Skeletal muscle tissue (tissue), 4 donors: ENCODE results near the gene ANKRD60. TPM values are rescaled to one million over a fixed set of nuclear protein-coding genes. Genes with fewer than 3 reads are reported as not detected.

Experiments
- H3K27ac ChIP-seq: one replicate; pipeline ENCODE4 v1.7.0; 2013; ENCODE audit warnings: mild to moderate bottlenecking, low read depth, low read length, inconsistent platforms
- H3K27me3 ChIP-seq, 3 donors: one replicate each; pipeline ENCODE4 v1.7.0; 2013; ENCODE audit warnings: low read length in 3 of 3; ENCODE audit not compliant: control insufficient read depth in 3 of 3, insufficient read depth in 3 of 3
- H3K36me3 ChIP-seq, 3 donors: one replicate each; pipeline ENCODE4 v1.7.0; 2013; ENCODE audit warnings: low read length in 3 of 3; ENCODE audit not compliant: control insufficient read depth in 3 of 3, insufficient read depth in 3 of 3
- H3K4me1 ChIP-seq, 3 donors: one replicate each; pipeline ENCODE4 v1.7.0; 2013; ENCODE audit warnings: low read length in 3 of 3, mild to moderate bottlenecking in 3 of 3; ENCODE audit not compliant: control insufficient read depth in 3 of 3, insufficient read depth in 3 of 3
- H3K4me3 ChIP-seq, 3 donors: one replicate each; pipeline ENCODE4 v1.7.0; 2013; ENCODE audit warnings: low read length in 3 of 3
- H3K9ac ChIP-seq, 3 donors: one replicate each; pipeline ENCODE4 v1.7.0; 2013; ENCODE audit warnings: low read length in 3 of 3, mild to moderate bottlenecking in 3 of 3, moderate library complexity in 2 of 3, low read depth in 1 of 3
- H3K9me3 ChIP-seq, 3 donors: one replicate each; pipeline ENCODE4 v1.7.0; 2013; ENCODE audit warnings: low read length in 3 of 3; ENCODE audit not compliant: control insufficient read depth in 3 of 3
- total RNA-seq: library from RNA; depleted of rRNA; stranded (reverse); fragments of >200 nt; gene quantifications from one replicate; pipeline ENCODE4 v1.2.3, GENCODE V29; 2014
- donor health status: Osteomylitis.

The ANKRD60 gene
- total RNA-seq, 1 donor from 2014 or later: not detected

DNA sequence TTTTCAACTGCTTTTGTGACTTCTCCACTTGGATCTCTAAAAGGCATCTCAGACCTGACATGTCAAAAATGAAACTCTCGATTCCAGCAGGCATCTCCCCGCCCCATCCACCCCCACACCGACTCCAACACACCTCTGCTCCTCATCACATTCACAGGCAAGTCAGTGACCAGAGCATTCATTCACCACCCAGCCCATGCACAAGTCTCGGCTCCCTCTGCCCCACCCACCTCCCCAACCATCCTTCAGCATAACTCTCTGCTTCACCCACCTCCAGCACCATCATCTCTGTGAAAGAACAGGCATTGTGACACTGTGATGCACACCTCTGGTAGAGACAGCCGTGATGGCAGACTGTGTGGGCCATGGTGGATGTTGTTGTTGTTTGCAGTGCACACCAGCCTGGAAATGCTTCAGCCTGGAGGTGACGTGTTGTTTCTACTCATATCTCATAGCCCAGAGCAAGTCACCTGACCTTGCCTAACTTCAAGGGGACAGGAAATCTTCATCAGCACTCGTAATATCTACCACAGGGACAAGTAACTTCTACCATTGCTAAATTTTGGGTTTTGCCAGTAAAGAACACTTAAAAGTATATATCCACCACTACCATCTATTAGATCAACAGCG is 56.5 kb downstream of the ANKRD60 start:
- Histone ChIP-seq H3K9ac (no peak overlapping the region), H3K9me3 (no peaks in the 10 kb centered on the region), H3K27me3 (no peaks in the 10 kb centered on the region), H3K36me3 (no peaks in the 10 kb centered on the region), H3K4me3 (no peak overlapping the region), H3K27ac (no peak overlapping the region), H3K4me1 (peaks cover 7 to 9% (median 7%) of the 10 kb centered on the region in 3 donors)

GRCh38 chr20:58169450-58169849 is 59.0 kb downstream of the ANKRD60 start:
- Histone ChIP-seq H3K9ac (no peak overlapping the region), H3K36me3 (no peaks in the 10 kb centered on the region), H3K4me1 (no peaks in the 10 kb centered on the region), H3K27ac (no peak overlapping the region), H3K27me3 (no peaks in the 10 kb centered on the region), H3K4me3 (no peak overlapping the region), H3K9me3 (no peaks in the 10 kb centered on the region)

DNA sequence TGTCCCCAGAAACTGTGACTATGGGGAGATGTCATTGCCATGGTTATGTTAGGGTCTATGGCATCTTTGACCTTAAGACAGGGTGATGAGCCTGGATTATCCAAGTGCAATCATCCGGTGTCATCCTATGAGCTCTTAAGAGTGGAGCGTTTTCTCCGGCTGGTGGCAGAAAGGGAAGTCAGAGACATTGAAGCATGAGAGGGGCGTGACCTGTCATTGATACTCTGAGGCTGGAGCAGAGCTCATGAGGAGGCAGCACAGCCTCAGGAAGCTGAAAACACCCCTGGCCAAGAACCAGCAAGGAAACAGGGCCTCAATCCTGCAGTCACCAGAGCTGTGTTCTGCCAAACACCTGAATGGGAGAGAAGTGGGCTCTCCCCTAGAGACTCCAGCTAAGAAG is 59.6 kb downstream of the ANKRD60 start:
- Histone ChIP-seq H3K27me3 (no peaks in the 10 kb centered on the region), H3K36me3 (no peaks in the 10 kb centered on the region), H3K4me1 (no peaks in the 10 kb centered on the region), H3K27ac (no peak overlapping the region), H3K9ac (no peak overlapping the region), H3K4me3 (no peak overlapping the region), H3K9me3 (no peaks in the 10 kb centered on the region)

DNA sequence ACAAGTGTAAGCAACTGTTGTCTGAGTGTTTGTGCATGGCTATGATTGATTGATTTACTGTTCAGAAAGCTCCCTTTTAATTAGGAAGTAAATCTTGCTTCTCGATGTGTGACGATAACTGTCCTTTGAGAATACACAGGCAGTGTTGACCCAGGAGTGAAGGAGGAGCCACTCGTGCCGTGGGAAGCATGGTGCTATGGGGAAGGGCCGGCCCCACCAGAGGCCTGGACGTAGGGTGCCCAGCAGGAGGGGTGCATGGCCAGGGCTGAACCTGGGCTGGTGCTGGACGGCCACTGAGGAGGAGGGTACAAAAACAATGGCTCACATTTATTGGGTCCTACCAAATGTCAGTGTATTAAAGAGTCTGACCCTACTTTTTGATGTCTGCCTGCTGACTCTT is 60.7 kb downstream of the ANKRD60 start:
- Histone ChIP-seq H3K27me3 (no peaks in the 10 kb centered on the region), H3K36me3 (no peaks in the 10 kb centered on the region), H3K27ac (no peak overlapping the region), H3K4me1 (no peaks in the 10 kb centered on the region), H3K4me3 (no peak overlapping the region), H3K9ac (no peak overlapping the region), H3K9me3 (no peaks in the 10 kb centered on the region)

Other genes starting within 250 kb of the ANKRD60 start
- 10.4 TPM for gene RAB22A, start 81.1 kb upstream of the ANKRD60 start, total RNA-seq
- gene VAPB, start 160.6 kb upstream of the ANKRD60 start, total RNA-seq: 19.8 TPM